HepG2 (cell line): ENCODE data around the gene NLRC3. TPM values are rescaled to one million over a fixed set of nuclear protein-coding genes. Genes with fewer than 3 reads are reported as not detected.

ENCODE experiments used
- ASH2L ChIP-seq: fragments of 300-600, 200-600 bp; sonication (generic); IDR thresholded peaks from 2 replicates; pipeline ENCODE4 v1.7.0; 2017; ENCODE audit warnings: low read depth, mild to moderate bottlenecking, moderate library complexity, mixed read lengths, low read length; ENCODE audit not compliant: insufficient read length
- ZNF552 ChIP-seq: sonication (generic); formaldehyde crosslinking; IDR thresholded peaks from 2 replicates; pipeline ENCODE4 v1.9.0; 2022; ENCODE audit warnings: missing genetic modification reagents, mild to moderate bottlenecking, borderline replicate concordance
- polyA plus RNA-seq, 8 experiments: library from polyadenylated mRNA; depleted of rRNA in 3 of 8; stranded (reverse) in 7 of 8; unstranded in 1 of 8; fragments of >200 nt; fragmentation: Illumina TruSeq in 4 of 8; extraction: Trizol in 4 of 8; gene quantifications; 2 replicates each; pipeline versions ENCODE4 v1.2.1 to v1.2.3, GENCODE V29; 2011 to 2016; ENCODE audit warnings: low read depth in 4 of 8, missing spikeins in 1 of 8, mixed read lengths in 1 of 8; ENCODE audit not compliant: insufficient read depth in 1 of 8
- total RNA-seq, 5 experiments: library from RNA; depleted of rRNA; stranded (reverse); fragments of >200 nt; fragmentation: Illumina TruSeq; extraction: Trizol; gene quantifications; 2 replicates each; pipeline ENCODE4 v1.2.3, GENCODE V29; 2016; ENCODE audit warnings: low read depth in 1 of 5
- TF ChIP-seq, protein P1 (sequence below): sonication (generic); formaldehyde crosslinking; IDR thresholded peaks from 2 replicates; pipeline ENCODE4 v1.5.1; 2020; ENCODE audit warnings: missing genetic modification reagents, mild to moderate bottlenecking, borderline replicate concordance
- TF ChIP-seq, protein P2 (sequence below): sonication (generic); formaldehyde crosslinking; IDR thresholded peaks from 2 replicates; pipeline ENCODE4 v1.4.0; 2020; ENCODE audit warnings: missing genetic modification reagents, low read depth, mild to moderate bottlenecking, borderline replicate concordance
- TF ChIP-seq, protein P3 (sequence below): sonication (generic); formaldehyde crosslinking; conservative IDR thresholded peaks from 2 replicates; pipeline ENCODE4 v1.4.0; 2020; ENCODE audit warnings: missing genetic modification reagents
- TF ChIP-seq, protein P4 (sequence below): sonication (generic); formaldehyde crosslinking; IDR thresholded peaks from 2 replicates; pipeline ENCODE4 v1.9.0; 2022; ENCODE audit warnings: missing genetic modification reagents, mild to moderate bottlenecking, borderline replicate concordance
- TF ChIP-seq, protein P5 (sequence below): sonication (generic); formaldehyde crosslinking; IDR thresholded peaks from 2 replicates; pipeline ENCODE4 v1.8.1; 2022; ENCODE audit warnings: mild to moderate bottlenecking, missing genetic modification reagents

NLRC3 gene
- total and polyA plus RNA-seq, 2 of the 13 experiments (the other 11 are each of a cell fraction or from before 2014, with no cell fraction given) = not detected

DNA sequence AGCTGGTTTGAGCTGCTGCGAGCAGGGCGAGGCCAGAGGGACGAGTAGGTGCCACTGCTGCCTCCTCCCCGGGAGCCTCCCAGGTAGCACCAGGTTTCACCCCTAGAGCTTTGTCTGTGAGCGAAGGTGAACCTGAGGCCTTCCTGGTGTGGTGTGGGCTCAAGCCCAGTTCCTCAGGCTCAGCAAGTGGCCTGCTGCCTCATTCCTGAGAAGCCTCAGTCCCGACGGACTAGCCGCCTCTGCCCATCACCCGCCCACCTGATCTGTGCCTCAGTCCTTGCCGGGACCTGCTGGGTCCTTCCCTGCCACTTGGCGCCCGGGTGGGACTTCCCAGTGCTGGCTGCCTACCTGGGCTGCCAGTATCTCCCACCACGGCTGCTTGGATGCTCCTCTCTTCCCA is 1.7 kb downstream of the NLRC3 start (continued):
- TF ChIP-seq, protein P1, sequence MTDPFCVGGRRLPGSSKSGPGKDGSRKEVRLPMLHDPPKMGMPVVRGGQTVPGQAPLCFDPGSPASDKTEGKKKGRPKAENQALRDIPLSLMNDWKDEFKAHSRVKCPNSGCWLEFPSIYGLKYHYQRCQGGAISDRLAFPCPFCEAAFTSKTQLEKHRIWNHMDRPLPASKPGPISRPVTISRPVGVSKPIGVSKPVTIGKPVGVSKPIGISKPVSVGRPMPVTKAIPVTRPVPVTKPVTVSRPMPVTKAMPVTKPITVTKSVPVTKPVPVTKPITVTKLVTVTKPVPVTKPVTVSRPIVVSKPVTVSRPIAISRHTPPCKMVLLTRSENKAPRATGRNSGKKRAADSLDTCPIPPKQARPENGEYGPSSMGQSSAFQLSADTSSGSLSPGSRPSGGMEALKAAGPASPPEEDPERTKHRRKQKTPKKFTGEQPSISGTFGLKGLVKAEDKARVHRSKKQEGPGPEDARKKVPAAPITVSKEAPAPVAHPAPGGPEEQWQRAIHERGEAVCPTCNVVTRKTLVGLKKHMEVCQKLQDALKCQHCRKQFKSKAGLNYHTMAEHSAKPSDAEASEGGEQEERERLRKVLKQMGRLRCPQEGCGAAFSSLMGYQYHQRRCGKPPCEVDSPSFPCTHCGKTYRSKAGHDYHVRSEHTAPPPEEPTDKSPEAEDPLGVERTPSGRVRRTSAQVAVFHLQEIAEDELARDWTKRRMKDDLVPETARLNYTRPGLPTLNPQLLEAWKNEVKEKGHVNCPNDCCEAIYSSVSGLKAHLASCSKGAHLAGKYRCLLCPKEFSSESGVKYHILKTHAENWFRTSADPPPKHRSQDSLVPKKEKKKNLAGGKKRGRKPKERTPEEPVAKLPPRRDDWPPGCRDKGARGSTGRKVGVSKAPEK = no peak
- TF ChIP-seq, protein P2, sequence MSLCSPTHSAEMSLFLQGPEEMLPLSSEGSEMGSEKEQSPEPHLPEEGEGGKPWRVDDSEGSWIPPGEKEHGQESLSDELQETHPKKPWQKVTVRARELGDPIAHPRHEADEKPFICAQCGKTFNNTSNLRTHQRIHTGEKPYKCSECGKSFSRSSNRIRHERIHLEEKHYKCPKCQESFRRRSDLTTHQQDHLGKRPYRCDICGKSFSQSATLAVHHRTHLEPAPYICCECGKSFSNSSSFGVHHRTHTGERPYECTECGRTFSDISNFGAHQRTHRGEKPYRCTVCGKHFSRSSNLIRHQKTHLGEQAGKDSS (CRISPR knock-in tag) = no peak
- TF ChIP-seq, protein P3, sequence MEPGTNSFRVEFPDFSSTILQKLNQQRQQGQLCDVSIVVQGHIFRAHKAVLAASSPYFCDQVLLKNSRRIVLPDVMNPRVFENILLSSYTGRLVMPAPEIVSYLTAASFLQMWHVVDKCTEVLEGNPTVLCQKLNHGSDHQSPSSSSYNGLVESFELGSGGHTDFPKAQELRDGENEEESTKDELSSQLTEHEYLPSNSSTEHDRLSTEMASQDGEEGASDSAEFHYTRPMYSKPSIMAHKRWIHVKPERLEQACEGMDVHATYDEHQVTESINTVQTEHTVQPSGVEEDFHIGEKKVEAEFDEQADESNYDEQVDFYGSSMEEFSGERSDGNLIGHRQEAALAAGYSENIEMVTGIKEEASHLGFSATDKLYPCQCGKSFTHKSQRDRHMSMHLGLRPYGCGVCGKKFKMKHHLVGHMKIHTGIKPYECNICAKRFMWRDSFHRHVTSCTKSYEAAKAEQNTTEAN (CRISPR knock-in tag) = no peak
- TF ChIP-seq ZNF552 (no peak), ASH2L (no peak)
- TF ChIP-seq, protein P4, sequence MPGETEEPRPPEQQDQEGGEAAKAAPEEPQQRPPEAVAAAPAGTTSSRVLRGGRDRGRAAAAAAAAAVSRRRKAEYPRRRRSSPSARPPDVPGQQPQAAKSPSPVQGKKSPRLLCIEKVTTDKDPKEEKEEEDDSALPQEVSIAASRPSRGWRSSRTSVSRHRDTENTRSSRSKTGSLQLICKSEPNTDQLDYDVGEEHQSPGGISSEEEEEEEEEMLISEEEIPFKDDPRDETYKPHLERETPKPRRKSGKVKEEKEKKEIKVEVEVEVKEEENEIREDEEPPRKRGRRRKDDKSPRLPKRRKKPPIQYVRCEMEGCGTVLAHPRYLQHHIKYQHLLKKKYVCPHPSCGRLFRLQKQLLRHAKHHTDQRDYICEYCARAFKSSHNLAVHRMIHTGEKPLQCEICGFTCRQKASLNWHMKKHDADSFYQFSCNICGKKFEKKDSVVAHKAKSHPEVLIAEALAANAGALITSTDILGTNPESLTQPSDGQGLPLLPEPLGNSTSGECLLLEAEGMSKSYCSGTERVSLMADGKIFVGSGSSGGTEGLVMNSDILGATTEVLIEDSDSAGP (CRISPR knock-in tag) = no peak
- TF ChIP-seq, protein P5, sequence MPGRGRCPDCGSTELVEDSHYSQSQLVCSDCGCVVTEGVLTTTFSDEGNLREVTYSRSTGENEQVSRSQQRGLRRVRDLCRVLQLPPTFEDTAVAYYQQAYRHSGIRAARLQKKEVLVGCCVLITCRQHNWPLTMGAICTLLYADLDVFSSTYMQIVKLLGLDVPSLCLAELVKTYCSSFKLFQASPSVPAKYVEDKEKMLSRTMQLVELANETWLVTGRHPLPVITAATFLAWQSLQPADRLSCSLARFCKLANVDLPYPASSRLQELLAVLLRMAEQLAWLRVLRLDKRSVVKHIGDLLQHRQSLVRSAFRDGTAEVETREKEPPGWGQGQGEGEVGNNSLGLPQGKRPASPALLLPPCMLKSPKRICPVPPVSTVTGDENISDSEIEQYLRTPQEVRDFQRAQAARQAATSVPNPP (CRISPR knock-in tag) = no peak
